Karpas-422 (cell line): ENCODE data around the gene FCHSD2. TPM values are rescaled to one million over a fixed set of nuclear protein-coding genes. Genes with fewer than 3 reads are reported as not detected.
A peak's percentile ranks its signal among the peaks of the same experiment; 100 is the strongest.
"Not testable (repeated sequence)": the region's sequence is repeated elsewhere in the genome, so short reads cannot be mapped to it uniquely, and the experiment has no call there.

Experiments
- DNase-seq: peaks from one replicate; pipeline ENCODE4 v3.0.0-alpha.2; 2015
- H2AFZ ChIP-seq: fragments of 200-600 bp; sonication (generic); 2 replicates; pipeline ENCODE4 v1.6.1; 2014; ENCODE audit warnings: antibody characterized with exemption, low read length, mixed read lengths
- H3K27ac ChIP-seq: fragments of 200-600 bp; sonication (generic); 2 replicates; pipeline ENCODE4 v1.5.1; 2014; ENCODE audit warnings: mild to moderate bottlenecking, low read length, moderate library complexity
- H3K27me3 ChIP-seq: fragments of 200-600 bp; sonication (generic); 2 replicates; pipeline ENCODE4 v1.6.1; 2014; ENCODE audit warnings: low read length, mixed read lengths
- H3K36me3 ChIP-seq: fragments of 200-600 bp; sonication (generic); 2 replicates; pipeline ENCODE4 v1.6.1; 2014; ENCODE audit warnings: low read length, mixed read lengths; ENCODE audit not compliant: insufficient read depth
- H3K4me1 ChIP-seq: fragments of 200-600 bp; sonication (generic); 2 replicates; pipeline ENCODE4 v1.6.1; 2014; ENCODE audit warnings: mild to moderate bottlenecking, low read length, mixed read lengths
- H3K4me2 ChIP-seq: fragments of 200-600 bp; sonication (generic); 2 replicates; pipeline ENCODE4 v1.6.1; 2014; ENCODE audit warnings: low read length, low read depth, mild to moderate bottlenecking; ENCODE audit not compliant: poor library complexity, severe bottlenecking
- H3K4me3 ChIP-seq: fragments of 200-600 bp; sonication (generic); 2 replicates; pipeline ENCODE4 v1.5.1; 2014; ENCODE audit warnings: mild to moderate bottlenecking, antibody characterized with exemption, low read length, mixed read lengths
- H3K79me2 ChIP-seq: fragments of 200-600 bp; sonication (generic); 2 replicates; pipeline ENCODE4 v1.6.1; 2014; ENCODE audit warnings: mild to moderate bottlenecking, low read length, mixed read lengths
- H3K9ac ChIP-seq: fragments of 200-600 bp; sonication (generic); 2 replicates; pipeline ENCODE4 v1.6.0; 2014; ENCODE audit warnings: low read length
- H3K9me2 ChIP-seq: fragments of 200-600 bp; sonication (generic), shearing (Covaris generic); replicated peaks from 2 replicates; pipeline ENCODE4 v1.6.0; 2014; ENCODE audit warnings: mild to moderate bottlenecking, low read length, moderate library complexity; ENCODE audit not compliant: insufficient read depth
- H3K9me3 ChIP-seq: fragments of 300-700, 200-600 bp; sonication (generic); 2 replicates; pipeline ENCODE4 v1.6.1; 2014; ENCODE audit warnings: low read length, mixed read lengths
- H4K20me1 ChIP-seq: fragments of 200-600 bp; sonication (generic); 2 replicates; pipeline ENCODE4 v1.6.1; 2014; ENCODE audit warnings: mild to moderate bottlenecking, antibody characterized with exemption, low read length, low read depth; ENCODE audit not compliant: insufficient read depth
- total RNA-seq: library from RNA; depleted of rRNA; stranded (reverse); fragments of >200 nt; shearing (Covaris generic); gene quantifications from 2 replicates; pipeline ENCODE4 v1.2.3, GENCODE V29; 2014; ENCODE audit warnings: low replicate concordance

The FCHSD2 gene
- total RNA-seq, 1 experiment from 2014 or later, result 48.2 TPM

- no peaks in the 10 kb centered on the region for H3K9me2 ChIP-seq
- peaks cover 12% of the 10 kb centered on the region; the same call in 1 of the 2 replicates for H3K36me3 ChIP-seq
- H3K9ac ChIP-seq, result no peak overlapping the region
- no peak overlapping the region for H2AFZ ChIP-seq
- H3K27ac ChIP-seq, result no peak overlapping the region
- H3K79me2 ChIP-seq, result no peaks in the 10 kb centered on the region
- peaks cover 7% of the 10 kb centered on the region for H3K4me1 ChIP-seq
- no peak overlapping the region for H3K4me3 ChIP-seq
- no peaks in the 10 kb centered on the region for H4K20me1 ChIP-seq
- no peak overlapping the region for H3K4me2 ChIP-seq
- no peak for DNase-seq
- no peaks in the 10 kb centered on the region for H3K9me3 ChIP-seq
- H3K27me3 ChIP-seq, result no peaks in the 10 kb centered on the region
Measured at GRCh38 chr11:72828692-72829101, 313.4 kb downstream of the FCHSD2 start.

GRCh38 chr11:72828081-72828567 lies 314.0 kb downstream of the FCHSD2 start:
- no peaks in the 10 kb centered on the region for H3K9me2 ChIP-seq
- no peaks in the 10 kb centered on the region for H3K79me2 ChIP-seq
- H3K27ac ChIP-seq, result no peak overlapping the region
- no peak overlapping the region for H3K4me3 ChIP-seq
- peaks cover 13% of the 10 kb centered on the region for H3K4me1 ChIP-seq
- no peaks in the 10 kb centered on the region for H3K27me3 ChIP-seq
- H3K9ac ChIP-seq, result no peak overlapping the region
- H3K36me3 ChIP-seq, result peaks cover 9% of the 10 kb centered on the region; the same call in 1 of the 2 replicates
- no peak overlapping the region for H2AFZ ChIP-seq
- H3K9me3 ChIP-seq, result no peaks in the 10 kb centered on the region
- H3K4me2 ChIP-seq, result no peak overlapping the region
- DNase-seq, result no peak
- no peaks in the 10 kb centered on the region for H4K20me1 ChIP-seq

- not testable (repeated sequence) for H2AFZ ChIP-seq, H4K20me1 ChIP-seq, H3K9ac ChIP-seq, H3K27me3 ChIP-seq, H3K9me2 ChIP-seq, H3K36me3 ChIP-seq, H3K4me2 ChIP-seq, DNase-seq, H3K79me2 ChIP-seq, H3K27ac ChIP-seq, H3K9me3 ChIP-seq, H3K4me3 ChIP-seq
- peaks cover 17% of the 10 kb centered on the region for H3K4me1 ChIP-seq
Measured at GRCh38 chr11:72827656-72828055, 314.5 kb downstream of the FCHSD2 start.

- no peak overlapping the region for H3K27ac ChIP-seq
- peaks cover 7% of the 10 kb centered on the region; the same call in 1 of the 2 replicates for H3K36me3 ChIP-seq
Measured at GRCh38 chr11:72826942-72827480, 315.1 kb downstream of the FCHSD2 start.

GRCh38 chr11:72826191-72826941 lies 315.8 kb downstream of the FCHSD2 start:
- H3K9ac ChIP-seq, result no peak overlapping the region
- H3K9me3 ChIP-seq, result no peaks in the 10 kb centered on the region
- no peaks in the 10 kb centered on the region for H4K20me1 ChIP-seq
- no peak overlapping the region for H2AFZ ChIP-seq
- DNase-seq, result no peak
- H3K9me2 ChIP-seq, result no peaks in the 10 kb centered on the region
- H3K4me3 ChIP-seq, result no peak overlapping the region
- H3K27ac ChIP-seq, result no peak overlapping the region
- peaks cover 28% of the 10 kb centered on the region for H3K4me1 ChIP-seq
- no peak overlapping the region for H3K4me2 ChIP-seq
- H3K36me3 ChIP-seq, result peaks cover 7% of the 10 kb centered on the region; the same call in 1 of the 2 replicates
- H3K79me2 ChIP-seq, result no peaks in the 10 kb centered on the region
- H3K27me3 ChIP-seq, result no peaks in the 10 kb centered on the region

More at GRCh38 chr11:72826942-72827480, 315.1 kb downstream of the FCHSD2 start:
- Histone ChIP-seq H3K4me3 (no peak overlapping the region), H3K4me1 (peaks cover 22% of the 10 kb centered on the region), H3K9me3 (no peaks in the 10 kb centered on the region), H3K27me3 (no peaks in the 10 kb centered on the region), H3K79me2 (no peaks in the 10 kb centered on the region), H3K4me2 (no peak overlapping the region), H3K9me2 (no peaks in the 10 kb centered on the region), H2AFZ (no peak overlapping the region), H3K9ac (no peak overlapping the region), H4K20me1 (no peaks in the 10 kb centered on the region)
- no peak for DNase-seq

- no peak overlapping the region for H3K27ac ChIP-seq
- H3K36me3 ChIP-seq, result peaks cover 4% of the 10 kb centered on the region; the same call in 1 of the 2 replicates
- H3K9ac ChIP-seq, result no peak overlapping the region
- no peak overlapping the region for H2AFZ ChIP-seq
- H3K4me1 ChIP-seq, result peaks cover 28% of the 10 kb centered on the region
- H3K79me2 ChIP-seq, result no peaks in the 10 kb centered on the region
- no peak overlapping the region for H3K4me2 ChIP-seq
- no peaks in the 10 kb centered on the region for H3K9me2 ChIP-seq
- DNase-seq, result no peak
- H3K27me3 ChIP-seq, result no peaks in the 10 kb centered on the region
- H4K20me1 ChIP-seq, result no peaks in the 10 kb centered on the region
- H3K4me3 ChIP-seq, result no peak overlapping the region
- H3K9me3 ChIP-seq, result no peaks in the 10 kb centered on the region
Measured at GRCh38 chr11:72825661-72826060, 316.5 kb downstream of the FCHSD2 start.

- Histone ChIP-seq H3K36me3 (no peaks in the 10 kb centered on the region), H3K79me2 (no peaks in the 10 kb centered on the region), H3K4me1 (peaks cover 28% of the 10 kb centered on the region), H2AFZ (no peak overlapping the region), H3K4me3 (no peak overlapping the region), H3K9me3 (no peaks in the 10 kb centered on the region), H3K27me3 (no peaks in the 10 kb centered on the region), H3K9ac (no peak overlapping the region), H3K9me2 (no peaks in the 10 kb centered on the region), H4K20me1 (no peaks in the 10 kb centered on the region), H3K4me2 (no peak overlapping the region), H3K27ac (no peak overlapping the region)
- no peak for DNase-seq
Measured at GRCh38 chr11:72824811-72825505, 317.2 kb downstream of the FCHSD2 start.

- Histone ChIP-seq H3K4me3 (no peak overlapping the region), H3K79me2 (no peaks in the 10 kb centered on the region), H3K4me2 (no peak overlapping the region), H3K9me3 (no peaks in the 10 kb centered on the region), H3K36me3 (no peaks in the 10 kb centered on the region), H3K9me2 (no peaks in the 10 kb centered on the region), H3K4me1 (peaks cover 28% of the 10 kb centered on the region), H3K27me3 (no peaks in the 10 kb centered on the region), H3K9ac (peak overlapping the region; percentile 13; the same call in 1 of the 2 replicates), H2AFZ (no peak overlapping the region), H4K20me1 (no peaks in the 10 kb centered on the region), H3K27ac (peak overlapping the region; percentile 67)
- DNase-seq, result no peak
Measured at GRCh38 chr11:72824020-72824419, 318.1 kb downstream of the FCHSD2 start.
